ENCODE measurements around the gene ADH1C. TPM values are rescaled to one million over a fixed set of nuclear protein-coding genes. Genes with fewer than 3 reads are reported as not detected.
"Not testable (repeated sequence)": the region's sequence is repeated elsewhere in the genome, so short reads cannot be mapped to it uniquely, and the experiment has no call there.

The ADH1C gene
- total RNA-seq = 1 to 10 TPM; 2.6 to 3.7 TPM
- long read RNA-seq, donor 1, partial matches to known transcripts = 0 of 3 reads
- long read RNA-seq, donor 1, other reads (novel, unspliced or antisense) = 0 of 3 reads
- long read RNA-seq, donor 2, partial matches to known transcripts = 1 of 5 reads
- long read RNA-seq, donor 2, other reads (novel, unspliced or antisense) = 1 of 5 reads

DNA sequence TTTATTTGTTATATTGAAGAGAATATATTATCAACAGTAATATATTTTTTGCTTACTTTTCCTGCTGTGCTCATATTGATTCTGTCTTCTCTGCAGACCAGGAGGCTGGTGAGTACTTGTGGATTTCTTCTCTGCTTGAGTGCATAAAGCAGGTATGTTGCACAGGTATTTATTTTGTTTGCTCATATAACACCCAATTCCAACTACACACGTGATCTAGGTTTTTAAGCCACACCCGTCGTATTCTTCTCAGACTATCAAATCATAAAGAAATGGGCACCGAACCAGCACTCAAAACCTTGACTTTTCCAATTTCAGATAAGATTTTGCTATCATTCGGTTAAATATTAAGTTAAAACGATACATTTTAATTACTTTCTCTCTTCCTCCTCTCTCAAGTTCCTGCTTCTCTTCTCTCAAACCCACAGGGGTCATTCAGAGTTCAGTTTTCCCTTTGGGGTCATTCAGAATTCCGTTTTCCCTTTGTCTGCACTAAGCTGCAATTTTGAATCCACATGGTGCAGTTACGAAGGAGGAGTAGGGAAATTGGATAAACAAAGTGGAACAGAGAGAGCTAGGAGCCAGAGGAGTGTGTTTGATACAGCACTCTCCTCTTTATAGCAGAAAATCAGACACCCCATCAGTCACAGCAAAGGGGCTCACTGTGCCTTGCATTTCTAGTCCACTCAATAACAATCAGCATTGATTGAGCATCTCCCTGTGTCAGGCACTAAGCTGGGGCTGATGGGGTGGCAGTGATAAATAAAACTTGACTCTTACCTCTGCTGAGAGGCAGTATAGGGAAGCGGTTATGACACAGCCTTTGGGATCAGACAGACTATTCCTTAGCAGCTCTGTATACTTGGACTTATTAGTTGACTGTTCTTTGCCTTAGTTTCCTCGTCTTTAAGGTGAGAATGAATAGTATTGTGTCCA, at the start of gene ADH1C:
ADH1C (minus strand) TSS at position 145 of the 936 bp plus-strand sequence; CDS start at position 74, 71 bp downstream.
- intact Hi-C loops (cut with DNase I) = no loop called here
- DNase-seq (ENCODE audit: low spot score) = no peak

DNA sequence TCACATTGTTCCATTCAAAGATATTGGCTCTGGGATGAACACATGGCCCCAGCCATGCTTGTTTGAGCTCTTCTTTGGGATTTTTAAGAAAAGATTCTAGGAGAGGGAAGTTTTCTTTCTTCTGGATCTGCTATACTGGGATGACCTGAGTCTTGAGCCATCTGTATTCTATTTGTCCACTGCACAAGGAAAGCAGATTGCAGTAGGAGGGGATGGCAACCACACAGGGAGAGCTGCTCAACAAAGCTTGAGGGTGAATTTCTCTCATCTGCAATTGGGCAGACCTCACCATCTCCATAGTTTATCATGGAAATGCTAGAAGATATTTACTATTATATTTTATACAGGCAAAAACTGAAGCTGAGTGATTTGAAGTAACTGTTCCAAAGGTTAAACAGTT, 48.3 kb upstream of the ADH1C start:
- intact Hi-C loops (cut with DNase I) = loop anchor here in 1 of 2 donors (10.0 kb wide), 1 partner anchor 286 kb away; no protein-coding TSS in a partner anchor
- DNase-seq (ENCODE audit: low spot score) = no peak

DNA sequence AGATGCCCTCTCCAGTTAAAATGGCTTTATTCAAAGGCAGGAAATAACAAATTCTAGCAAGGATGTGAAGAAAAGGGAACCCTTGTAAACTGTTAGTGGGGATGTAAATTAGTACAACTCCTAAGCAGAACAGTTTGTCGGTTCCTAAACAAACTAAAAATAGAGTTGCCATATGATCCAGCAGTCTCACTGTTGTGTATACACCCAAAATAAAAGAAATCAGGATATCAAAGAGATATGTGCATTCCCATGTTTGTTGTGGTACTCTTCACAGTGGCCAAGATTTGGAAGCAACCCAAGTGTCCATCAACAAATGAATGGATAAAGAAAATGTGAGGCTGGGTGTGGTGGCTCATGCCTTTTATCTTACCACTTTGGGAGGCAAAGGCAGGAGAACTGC, 46.5 kb upstream of the ADH1C start:
- DNase-seq (ENCODE audit: low spot score) = no peak
- intact Hi-C loops (cut with DNase I) = no loop called here

DNA sequence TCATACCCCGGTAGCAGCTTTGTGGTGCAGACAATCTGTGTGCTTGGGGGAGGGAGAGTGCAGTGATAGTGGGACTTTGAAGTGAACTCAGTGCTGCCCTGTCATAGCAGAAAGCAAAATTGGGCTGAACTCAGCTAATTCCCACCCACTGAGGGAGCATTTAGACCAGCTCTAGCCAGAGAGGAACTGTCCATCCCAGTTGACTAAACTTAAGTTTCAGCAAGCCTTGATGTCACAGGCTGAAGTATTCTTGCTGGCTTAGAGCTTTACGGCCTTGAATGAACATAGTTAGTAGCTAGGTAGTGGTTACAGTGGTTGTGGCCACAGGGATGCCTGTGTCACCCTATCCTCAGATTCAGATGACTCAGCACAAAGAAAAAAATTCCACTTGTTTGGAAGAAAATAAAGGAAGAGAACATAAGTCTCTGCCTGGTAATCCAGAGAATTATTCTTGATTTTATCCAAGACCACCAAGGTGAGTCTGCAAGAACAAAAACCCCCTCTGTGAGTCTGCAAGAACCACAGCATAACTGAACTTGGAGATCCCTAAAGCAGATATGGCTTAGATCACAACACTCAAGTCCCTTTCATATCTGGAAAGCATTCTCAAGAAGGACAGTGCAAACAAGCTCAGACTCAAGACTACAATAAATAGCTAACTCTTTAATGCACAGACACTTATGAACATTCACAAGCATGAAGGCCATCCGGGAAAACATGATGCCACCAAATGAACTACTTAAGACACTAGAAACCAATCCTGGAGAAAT, 43.2 kb upstream of the ADH1C start:
- no peak for DNase-seq (ENCODE audit: low spot score)
- intact Hi-C loops (cut with DNase I) = no loop called here

DNA sequence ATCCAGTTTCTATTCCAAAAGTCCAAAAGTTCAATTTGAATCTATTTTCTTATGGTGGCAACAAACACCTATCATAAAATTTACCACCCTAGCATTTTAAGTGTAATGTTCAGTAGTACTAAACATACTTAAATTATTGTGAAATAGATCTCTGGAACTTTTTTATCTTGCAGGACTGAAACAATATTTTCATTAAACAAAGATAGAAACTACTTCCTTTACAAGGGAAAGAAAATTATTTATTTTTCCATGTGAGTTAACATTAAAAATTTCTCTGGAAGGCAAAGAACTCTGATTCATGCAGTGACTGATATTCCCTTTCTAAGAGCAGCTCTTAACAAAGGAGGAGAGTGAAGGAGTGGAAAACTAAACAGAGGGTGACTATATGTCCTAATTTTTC, 42.4 kb upstream of the ADH1C start:
- intact Hi-C loops (cut with DNase I) = no loop called here
- no peak for DNase-seq (ENCODE audit: low spot score)

DNA sequence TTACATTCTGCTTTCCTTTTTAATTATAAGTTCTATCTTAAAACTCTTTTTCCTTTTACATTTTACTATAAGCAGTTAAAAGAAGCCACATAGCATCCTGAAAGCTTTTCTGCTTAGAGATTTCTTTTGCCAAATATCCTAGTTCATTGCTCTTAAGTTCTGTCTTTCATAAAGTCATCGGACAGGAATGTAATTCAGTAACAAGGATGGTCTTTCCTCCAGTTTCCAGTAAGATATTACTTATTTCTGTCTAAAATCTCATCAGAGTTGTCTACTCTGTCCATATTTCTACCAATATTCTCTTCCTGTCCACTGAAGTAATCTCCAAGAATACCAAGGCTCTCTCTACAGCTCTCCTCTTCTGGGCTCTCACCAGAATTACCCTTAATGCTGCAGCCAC, 37.5 kb upstream of the ADH1C start:
- intact Hi-C loops (cut with DNase I) = no loop called here
- DNase-seq (ENCODE audit: low spot score) = no peak

DNA sequence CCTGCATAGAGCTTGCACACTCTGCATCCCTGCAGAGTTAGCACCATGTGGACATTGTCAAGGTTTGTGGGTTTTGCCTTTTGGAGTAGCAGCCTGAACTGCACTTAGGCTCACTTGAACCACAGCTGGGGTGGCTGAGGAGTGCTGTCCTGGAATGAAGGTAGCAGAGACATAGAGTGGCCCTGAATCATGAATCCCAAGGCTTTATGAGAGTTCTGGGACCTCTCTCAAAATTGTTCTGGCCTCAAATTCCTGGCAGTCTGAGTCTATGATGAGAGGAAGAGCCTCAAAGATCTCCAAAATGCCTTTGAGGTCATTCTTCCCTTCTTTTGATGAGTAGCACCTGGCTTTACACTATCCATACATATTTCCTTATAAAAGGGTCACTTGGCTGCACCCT, 37.1 kb upstream of the ADH1C start:
- DNase-seq (ENCODE audit: low spot score) = no peak
- intact Hi-C loops (cut with DNase I) = no loop called here

DNA sequence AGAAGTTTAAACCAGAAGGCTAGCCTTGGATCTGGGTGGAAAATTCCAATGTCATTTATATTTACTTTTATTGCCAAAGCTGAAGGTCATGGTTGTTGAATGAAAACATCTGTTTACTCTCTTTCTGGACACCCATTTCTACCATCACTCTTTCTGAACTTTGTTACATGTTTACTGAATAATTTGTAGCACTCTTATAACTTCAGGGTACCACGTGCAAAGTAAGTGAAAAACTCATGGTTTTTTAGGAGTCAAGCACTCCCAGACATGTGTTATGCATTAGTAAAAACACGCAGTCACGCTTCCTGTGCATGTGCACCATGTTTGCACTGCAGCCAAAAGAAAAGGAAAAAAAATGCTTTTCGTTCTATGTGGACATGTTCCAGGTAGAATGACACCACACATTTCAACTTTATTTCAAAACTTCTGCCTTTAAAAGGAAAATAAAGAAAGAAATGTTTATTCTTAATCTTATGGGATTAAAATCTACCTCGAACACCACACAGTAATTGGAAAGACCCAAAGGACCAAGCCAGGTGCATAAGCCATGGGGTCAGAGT, 31.4 kb upstream of the ADH1C start:
- DNase-seq (ENCODE audit: low spot score) = no peak
- intact Hi-C loops (cut with DNase I) = no loop called here

DNA sequence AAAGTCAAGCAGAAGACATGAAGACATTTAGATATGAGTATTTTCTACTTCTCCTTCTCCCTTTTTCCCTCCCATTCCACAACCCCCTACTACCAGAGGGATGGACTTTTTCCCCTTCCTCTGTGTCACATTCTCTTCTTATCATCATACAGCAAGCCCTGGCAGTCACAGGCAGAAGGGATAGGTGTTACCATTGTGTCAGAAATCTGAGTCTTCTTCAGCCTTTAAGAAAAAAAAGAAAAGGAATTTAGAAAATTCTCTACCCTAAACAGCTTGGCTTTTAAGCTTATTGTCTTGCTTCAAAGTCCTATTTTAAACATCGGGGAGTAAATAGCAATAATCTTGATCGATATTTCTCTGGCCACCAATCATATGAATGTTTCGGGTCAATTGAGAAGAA, 30.9 kb upstream of the ADH1C start:
- intact Hi-C loops (cut with DNase I) = no loop called here
- DNase-seq (ENCODE audit: low spot score) = no peak

DNA sequence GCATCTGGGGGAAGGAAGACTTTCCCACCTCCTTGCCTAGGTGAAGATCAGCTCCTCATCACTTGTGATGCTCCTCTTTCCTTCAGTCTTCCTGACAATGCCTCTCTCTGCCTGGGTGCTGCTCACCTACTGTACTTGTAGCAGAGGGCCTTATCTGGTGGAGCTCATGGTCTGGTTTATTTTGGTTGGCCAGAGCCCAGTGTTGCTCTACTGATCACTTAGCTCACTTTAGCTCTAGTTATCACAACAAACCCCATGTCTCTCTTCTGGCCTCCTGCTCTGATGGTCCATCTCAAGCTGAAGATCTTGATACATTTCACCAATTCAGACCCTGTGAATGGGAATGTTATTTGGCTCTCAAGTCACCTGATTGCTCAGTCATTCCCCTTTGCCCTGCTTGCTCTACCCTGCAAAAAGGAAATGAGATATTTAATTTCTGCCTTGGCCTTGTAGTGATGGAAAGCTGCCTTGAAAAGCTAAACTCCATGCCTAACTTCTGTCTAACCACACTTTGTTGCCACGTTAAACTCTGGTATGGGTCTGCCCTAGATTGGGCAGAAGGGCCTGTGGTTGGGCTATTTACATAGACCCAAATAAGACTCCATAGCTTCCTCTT, 30.3 kb upstream of the ADH1C start:
- no peak for DNase-seq (ENCODE audit: low spot score)
- intact Hi-C loops (cut with DNase I) = no loop called here

DNA sequence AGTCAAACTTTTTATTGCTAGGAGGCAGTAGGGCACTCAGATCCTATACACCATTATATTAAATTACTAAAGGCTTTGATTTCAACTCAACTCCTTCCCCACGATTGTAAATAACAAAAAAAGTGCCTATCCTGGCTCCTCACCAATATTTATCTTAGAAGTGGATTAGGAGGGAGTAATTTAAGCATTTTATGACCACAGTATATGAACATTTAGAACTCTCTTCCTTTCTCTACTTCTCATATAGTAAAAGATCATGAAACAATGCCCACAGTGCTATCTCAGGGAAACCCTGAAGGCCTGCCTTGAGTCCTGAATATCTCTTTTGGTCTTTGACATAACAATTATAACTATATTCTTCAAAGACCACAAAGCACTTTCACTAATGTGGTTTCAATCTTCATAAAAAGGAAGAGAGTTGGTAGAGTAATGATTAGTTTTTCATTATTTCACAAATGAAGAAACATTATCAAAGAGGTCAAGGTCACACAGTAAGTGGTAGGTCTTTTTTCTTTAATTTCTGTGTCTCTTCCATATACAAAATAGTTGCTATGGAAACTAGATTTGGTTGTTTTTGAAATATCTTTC, 29.1 kb upstream of the ADH1C start:
- intact Hi-C loops (cut with DNase I) = no loop called here
- no peak for DNase-seq (ENCODE audit: low spot score)

DNA sequence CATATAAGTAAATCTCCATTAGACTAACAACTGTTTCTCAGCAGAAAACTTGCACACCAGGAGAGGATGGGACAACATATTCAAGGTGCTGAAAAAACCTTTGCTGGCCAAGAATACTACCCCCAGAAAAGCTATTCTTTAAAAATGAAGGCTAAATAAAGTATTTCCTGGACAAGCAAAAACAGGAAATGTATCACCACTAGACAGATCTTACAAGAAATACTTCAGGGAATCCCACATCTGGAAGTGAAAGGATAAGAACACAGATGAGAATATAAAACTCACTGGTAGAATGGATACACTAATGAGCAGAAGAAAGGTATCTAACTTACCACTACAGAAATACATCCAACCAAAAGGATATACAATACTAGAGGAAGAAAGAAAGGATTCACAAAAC, 27.0 kb upstream of the ADH1C start:
- DNase-seq (ENCODE audit: low spot score) = no peak
- intact Hi-C loops (cut with DNase I) = no loop called here

DNA sequence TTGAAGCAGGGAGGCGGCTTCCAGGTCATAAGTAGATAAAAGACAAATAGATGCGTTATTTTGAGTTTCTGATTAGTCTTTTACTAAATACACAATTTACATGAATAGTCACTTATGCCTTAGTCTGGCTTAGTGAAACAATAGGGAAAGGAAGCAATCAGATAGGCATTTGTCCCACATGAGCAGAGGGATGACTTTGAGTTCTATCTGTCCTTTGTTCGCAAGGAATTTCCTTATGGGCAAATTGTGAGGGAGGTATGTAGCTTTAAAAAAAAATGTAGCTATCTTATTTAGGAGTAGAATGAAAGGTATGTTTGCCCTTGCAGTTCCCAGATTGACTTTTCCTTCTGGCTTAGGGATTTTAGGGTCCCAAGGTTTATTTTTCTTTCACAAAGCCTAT, 26.3 kb upstream of the ADH1C start:
- DNase-seq (ENCODE audit: low spot score) = no peak
- intact Hi-C loops (cut with DNase I) = no loop called here

DNA sequence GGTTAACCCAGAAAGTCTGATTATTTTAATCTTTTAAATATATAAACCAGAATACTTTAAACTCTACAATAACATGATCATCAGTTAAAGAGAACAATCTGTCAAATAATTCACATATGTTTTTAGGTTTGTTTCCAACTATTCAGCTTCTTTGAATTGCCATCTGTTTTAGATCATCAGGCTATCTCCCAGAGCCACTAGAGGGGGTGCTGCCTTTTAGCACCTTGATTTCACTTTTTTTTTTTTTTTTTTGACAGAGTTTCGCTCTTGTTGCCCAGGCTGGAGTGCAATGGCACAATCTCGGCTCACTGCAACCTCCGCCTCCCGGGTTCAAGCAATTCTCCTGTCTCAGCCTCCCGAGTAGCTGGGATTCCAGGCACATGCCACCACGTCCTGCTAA, 24.8 kb upstream of the ADH1C start:
- DNase-seq (ENCODE audit: low spot score); intact Hi-C loops (cut with DNase I): not testable (repeated sequence)

DNA sequence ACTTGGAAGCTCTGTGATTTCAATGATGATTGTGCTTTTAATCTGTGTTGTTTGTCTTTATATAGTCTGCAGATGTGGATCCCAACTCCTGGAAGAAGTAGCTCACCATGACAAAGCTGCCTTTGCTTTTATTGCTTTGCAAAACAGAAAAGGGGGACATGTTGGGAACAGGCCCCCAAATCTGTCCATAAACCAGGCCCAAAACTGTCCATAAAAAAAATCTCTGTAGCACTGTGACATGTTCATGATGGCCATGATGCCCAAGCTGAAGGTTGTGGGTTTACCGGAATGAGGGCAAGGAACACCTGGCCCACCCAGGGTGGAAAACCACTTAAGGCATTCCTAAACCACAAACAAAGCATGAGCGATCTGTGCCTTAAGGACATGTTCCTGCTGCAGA, 19.9 kb upstream of the ADH1C start:
- DNase-seq (ENCODE audit: low spot score); intact Hi-C loops (cut with DNase I): not testable (repeated sequence)

DNA sequence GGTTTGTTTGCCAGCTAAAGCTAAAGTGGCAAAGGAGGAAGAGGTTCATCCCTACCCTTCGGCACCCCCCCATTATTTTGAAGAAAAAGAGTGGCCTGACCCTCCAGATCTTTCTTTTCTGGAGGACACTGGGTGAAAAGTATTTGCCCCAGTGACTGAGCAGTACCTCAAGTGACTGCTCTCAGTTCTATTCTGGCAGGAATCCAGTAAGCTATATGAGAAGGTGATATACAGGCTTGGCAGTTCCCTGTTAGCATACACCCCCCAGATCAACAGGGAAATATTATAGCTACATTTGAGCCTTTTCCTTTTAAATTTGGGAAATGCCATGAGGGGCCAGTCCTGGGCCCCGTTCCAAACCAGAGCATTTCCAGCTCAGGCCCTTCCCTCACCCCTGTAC, 15.3 kb upstream of the ADH1C start:
- DNase-seq (ENCODE audit: low spot score); intact Hi-C loops (cut with DNase I): not testable (repeated sequence)

DNA sequence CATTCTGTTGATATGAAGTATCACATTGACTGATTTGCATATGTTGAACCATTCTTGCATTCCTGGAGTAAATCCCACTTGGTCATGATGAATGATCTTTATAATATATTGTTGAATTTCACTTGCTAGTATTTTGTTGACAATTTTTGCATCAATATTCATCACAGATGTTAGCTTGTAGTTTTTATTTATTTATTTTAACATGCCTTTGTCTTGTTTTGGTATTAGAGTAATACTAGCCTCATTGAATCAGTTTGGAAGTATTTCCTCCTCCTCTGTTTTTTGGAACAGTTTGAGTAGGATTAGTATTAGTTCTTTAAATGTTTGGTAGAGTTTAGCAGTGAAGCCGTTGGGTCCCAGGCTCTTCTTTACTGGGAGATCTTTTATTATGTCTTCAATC, 13.9 kb upstream of the ADH1C start:
- no peak for DNase-seq (ENCODE audit: low spot score)
- intact Hi-C loops (cut with DNase I) = no loop called here

DNA sequence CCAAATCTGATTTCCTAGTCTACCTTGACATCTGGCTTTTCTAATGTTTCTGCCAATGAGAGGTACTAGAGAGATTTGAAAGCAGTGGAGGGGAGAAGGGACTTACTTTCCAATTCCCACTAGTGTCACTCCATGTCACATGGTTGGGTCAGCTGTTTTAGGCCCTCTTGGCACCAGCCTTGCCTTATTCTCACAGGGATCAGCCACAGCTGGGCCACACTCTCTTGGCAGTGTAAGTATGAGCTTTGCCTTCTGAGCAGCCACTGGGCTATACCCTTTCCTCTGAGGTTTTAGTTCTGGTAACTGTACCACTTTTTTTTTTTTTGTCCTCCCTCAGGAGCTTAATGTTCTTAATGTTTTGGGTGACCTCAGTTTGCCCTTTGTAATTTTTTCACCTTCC, 10.2 kb upstream of the ADH1C start:
- intact Hi-C loops (cut with DNase I) = no loop called here
- no peak for DNase-seq (ENCODE audit: low spot score)

DNA sequence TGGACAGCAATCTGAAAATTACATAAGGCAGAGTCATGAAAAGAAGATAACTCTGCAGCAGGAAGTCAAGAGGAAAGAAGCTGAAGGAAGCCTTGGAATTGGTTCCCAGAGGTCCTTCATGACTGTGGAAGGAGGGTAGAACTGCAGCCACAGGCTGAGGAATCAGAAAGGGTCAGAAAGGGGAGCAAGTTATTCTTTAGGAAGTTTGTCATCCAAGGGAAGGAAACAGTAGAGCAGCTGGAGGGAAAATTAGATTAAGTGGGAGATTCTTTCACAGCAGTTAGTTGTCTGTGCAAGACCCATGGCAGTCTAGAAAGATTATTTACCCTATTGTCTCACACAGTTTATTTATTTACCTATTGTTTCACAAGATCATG, 9.3 kb upstream of the ADH1C start:
- intact Hi-C loops (cut with DNase I) = no loop called here

More for the DNA sequence above, 9.3 kb upstream of the ADH1C start:
- no peak for DNase-seq (ENCODE audit: low spot score)
